ENCODE measurements around the gene YARS1. TPM values are rescaled to one million over a fixed set of nuclear protein-coding genes. Genes with fewer than 3 reads are reported as not detected.
A peak's percentile ranks its signal among the peaks of the same experiment; 100 is the strongest.
"Not testable (repeated sequence)": the region's sequence is repeated elsewhere in the genome, so short reads cannot be mapped to it uniquely, and the experiment has no call there.

Gene YARS1
- total and polyA plus RNA-seq, 2 experiments from 2014 or later = 134 to 182 TPM

DNA sequence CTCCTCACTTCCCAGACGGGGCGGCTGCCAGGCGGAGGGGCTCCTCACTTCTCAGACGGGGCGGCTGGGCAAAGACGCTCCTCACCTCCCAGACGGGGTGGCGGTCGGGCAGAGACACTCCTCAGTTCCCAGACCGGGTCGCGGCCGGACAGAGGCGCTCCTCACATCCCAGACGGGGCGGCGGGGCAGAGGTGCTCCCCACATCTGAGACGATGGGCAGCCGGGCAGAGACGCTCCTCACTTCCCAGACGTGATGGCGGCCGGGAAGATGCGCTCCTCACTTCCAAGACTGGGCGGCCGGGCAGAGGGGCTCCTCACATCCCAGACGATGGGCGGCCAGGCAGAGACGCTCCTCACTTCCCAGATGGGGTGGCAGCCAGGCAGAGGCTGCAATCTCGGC is 12.7 kb downstream of the YARS1 start:
- peaks cover 92% of the 10 kb centered on the region for H3K36me3 Mint-ChIP-seq (ENCODE audit: low read depth)
- not testable (repeated sequence) for H3K4me1 ChIP-seq (ENCODE audit: insufficient read depth); H3K4me3 Mint-ChIP-seq; DNase-seq (ENCODE audit: low spot score); H3K27me3 ChIP-seq (ENCODE audit: insufficient read depth); H2AFZ ChIP-seq; ATAC-seq; H3K27ac ChIP-seq (ENCODE audit: low read depth); H3K27ac Mint-ChIP-seq; H3K4me1 Mint-ChIP-seq; H3K4me2 ChIP-seq; H3K9me3 Mint-ChIP-seq; H3K9me2 ChIP-seq (ENCODE audit: insufficient read depth); H3K27me3 Mint-ChIP-seq (ENCODE audit: insufficient read depth, low read depth, poor library complexity); H3K4me3 ChIP-seq
- peaks cover 13% of the 10 kb centered on the region for H3F3A ChIP-seq (replicated peaks; ENCODE audit: low read depth)
- H3K36me3 ChIP-seq (ENCODE audit: insufficient read depth) = peaks cover 72% of the 10 kb centered on the region
- H3K79me2 ChIP-seq (replicated peaks; ENCODE audit: insufficient read depth) = peaks cover 71% of the 10 kb centered on the region
- peaks cover 48% of the 10 kb centered on the region for H4K20me1 ChIP-seq (replicated peaks; ENCODE audit: insufficient read depth)

GRCh38 chr1:32801096-32801715 is 16.0 kb downstream of the YARS1 start:
- peaks cover 22% of the 10 kb centered on the region for H3F3A ChIP-seq (replicated peaks; ENCODE audit: low read depth)
- no peak overlapping the region for H3K4me2 ChIP-seq
- H3K9me3 Mint-ChIP-seq = no peaks in the 10 kb centered on the region
- ATAC-seq (no peak), DNase-seq (ENCODE audit: low spot score) (no peak)
- H3K4me1 Mint-ChIP-seq = no peaks in the 10 kb centered on the region
- no peaks in the 10 kb centered on the region for H3K27me3 ChIP-seq (ENCODE audit: insufficient read depth)
- peak overlapping the region; percentile 63 for H3K27ac ChIP-seq (ENCODE audit: low read depth)
- no peak overlapping the region for H3K4me3 ChIP-seq
- H2AFZ ChIP-seq = no peak overlapping the region
- no peaks in the 10 kb centered on the region for H3K4me1 ChIP-seq (ENCODE audit: insufficient read depth)
- H3K36me3 Mint-ChIP-seq (ENCODE audit: low read depth) = peaks cover 89% of the 10 kb centered on the region
- H3K36me3 ChIP-seq (ENCODE audit: insufficient read depth) = peaks cover 71% of the 10 kb centered on the region
- peaks cover 41% of the 10 kb centered on the region; the same call in 1 of the 2 replicates for H4K20me1 ChIP-seq (replicated peaks; ENCODE audit: insufficient read depth)
- H3K79me2 ChIP-seq (replicated peaks; ENCODE audit: insufficient read depth) = peaks cover 49% of the 10 kb centered on the region
- H3K9me2 ChIP-seq (ENCODE audit: insufficient read depth) = no peaks in the 10 kb centered on the region
- H3K4me3 Mint-ChIP-seq = no peak overlapping the region
- no peak overlapping the region for H3K27ac Mint-ChIP-seq
- H3K27me3 Mint-ChIP-seq (ENCODE audit: insufficient read depth, low read depth, poor library complexity) = no peaks in the 10 kb centered on the region
- TF ChIP-seq, protein P1, sequence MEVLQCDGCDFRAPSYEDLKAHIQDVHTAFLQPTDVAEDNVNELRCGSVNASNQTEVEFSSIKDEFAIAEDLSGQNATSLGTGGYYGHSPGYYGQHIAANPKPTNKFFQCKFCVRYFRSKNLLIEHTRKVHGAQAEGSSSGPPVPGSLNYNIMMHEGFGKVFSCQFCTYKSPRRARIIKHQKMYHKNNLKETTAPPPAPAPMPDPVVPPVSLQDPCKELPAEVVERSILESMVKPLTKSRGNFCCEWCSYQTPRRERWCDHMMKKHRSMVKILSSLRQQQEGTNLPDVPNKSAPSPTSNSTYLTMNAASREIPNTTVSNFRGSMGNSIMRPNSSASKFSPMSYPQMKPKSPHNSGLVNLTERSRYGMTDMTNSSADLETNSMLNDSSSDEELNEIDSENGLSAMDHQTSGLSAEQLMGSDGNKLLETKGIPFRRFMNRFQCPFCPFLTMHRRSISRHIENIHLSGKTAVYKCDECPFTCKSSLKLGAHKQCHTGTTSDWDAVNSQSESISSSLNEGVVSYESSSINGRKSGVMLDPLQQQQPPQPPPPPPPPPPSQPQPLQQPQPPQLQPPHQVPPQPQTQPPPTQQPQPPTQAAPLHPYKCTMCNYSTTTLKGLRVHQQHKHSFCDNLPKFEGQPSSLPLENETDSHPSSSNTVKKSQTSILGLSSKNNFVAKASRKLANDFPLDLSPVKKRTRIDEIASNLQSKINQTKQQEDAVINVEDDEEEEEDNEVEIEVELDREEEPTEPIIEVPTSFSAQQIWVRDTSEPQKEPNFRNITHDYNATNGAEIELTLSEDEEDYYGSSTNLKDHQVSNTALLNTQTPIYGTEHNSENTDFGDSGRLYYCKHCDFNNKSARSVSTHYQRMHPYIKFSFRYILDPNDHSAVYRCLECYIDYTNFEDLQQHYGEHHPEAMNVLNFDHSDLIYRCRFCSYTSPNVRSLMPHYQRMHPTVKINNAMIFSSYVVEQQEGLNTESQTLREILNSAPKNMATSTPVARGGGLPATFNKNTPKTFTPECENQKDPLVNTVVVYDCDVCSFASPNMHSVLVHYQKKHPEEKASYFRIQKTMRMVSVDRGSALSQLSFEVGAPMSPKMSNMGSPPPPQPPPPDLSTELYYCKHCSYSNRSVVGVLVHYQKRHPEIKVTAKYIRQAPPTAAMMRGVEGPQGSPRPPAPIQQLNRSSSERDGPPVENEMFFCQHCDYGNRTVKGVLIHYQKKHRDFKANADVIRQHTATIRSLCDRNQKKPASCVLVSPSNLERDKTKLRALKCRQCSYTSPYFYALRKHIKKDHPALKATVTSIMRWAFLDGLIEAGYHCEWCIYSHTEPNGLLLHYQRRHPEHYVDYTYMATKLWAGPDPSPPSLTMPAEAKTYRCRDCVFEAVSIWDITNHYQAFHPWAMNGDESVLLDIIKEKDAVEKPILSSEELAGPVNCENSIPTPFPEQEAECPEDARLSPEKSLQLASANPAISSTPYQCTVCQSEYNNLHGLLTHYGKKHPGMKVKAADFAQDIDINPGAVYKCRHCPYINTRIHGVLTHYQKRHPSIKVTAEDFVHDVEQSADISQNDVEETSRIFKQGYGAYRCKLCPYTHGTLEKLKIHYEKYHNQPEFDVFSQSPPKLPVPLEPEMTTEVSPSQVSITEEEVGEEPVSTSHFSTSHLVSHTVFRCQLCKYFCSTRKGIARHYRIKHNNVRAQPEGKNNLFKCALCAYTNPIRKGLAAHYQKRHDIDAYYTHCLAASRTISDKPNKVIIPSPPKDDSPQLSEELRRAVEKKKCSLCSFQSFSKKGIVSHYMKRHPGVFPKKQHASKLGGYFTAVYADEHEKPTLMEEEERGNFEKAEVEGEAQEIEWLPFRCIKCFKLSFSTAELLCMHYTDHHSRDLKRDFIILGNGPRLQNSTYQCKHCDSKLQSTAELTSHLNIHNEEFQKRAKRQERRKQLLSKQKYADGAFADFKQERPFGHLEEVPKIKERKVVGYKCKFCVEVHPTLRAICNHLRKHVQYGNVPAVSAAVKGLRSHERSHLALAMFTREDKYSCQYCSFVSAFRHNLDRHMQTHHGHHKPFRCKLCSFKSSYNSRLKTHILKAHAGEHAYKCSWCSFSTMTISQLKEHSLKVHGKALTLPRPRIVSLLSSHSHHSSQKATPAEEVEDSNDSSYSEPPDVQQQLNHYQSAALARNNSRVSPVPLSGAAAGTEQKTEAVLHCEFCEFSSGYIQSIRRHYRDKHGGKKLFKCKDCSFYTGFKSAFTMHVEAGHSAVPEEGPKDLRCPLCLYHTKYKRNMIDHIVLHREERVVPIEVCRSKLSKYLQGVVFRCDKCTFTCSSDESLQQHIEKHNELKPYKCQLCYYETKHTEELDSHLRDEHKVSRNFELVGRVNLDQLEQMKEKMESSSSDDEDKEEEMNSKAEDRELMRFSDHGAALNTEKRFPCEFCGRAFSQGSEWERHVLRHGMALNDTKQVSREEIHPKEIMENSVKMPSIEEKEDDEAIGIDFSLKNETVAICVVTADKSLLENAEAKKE (CRISPR knock-in tag; IDR thresholded peaks at IDR 0.05) = no peak
- TF ChIP-seq POLR2AphosphoS5 (IDR thresholded peaks at IDR 0.05; ENCODE audit: low read depth) = no peak
- no peak for TF ChIP-seq ZNF114 (CRISPR knock-in tag; IDR thresholded peaks at IDR 0.05)
- no peak for TF ChIP-seq STAT1 (IDR thresholded peaks at IDR 0.05; ENCODE audit: unreplicated experiment)
- TF ChIP-seq JUNB (IDR thresholded peaks at IDR 0.05; ENCODE audit: unreplicated experiment) = no peak
- TF ChIP-seq EZH2phosphoT487 (IDR thresholded peaks at IDR 0.05; ENCODE audit: unreplicated experiment) = no peak
- TF ChIP-seq REST (IDR thresholded peaks at IDR 0.05; ENCODE audit: unreplicated experiment) = no peak
- TF ChIP-seq ETS1 (IDR thresholded peaks at IDR 0.05) = no peak
- TF ChIP-seq ZNF331 (CRISPR knock-in tag; IDR thresholded peaks at IDR 0.05; ENCODE audit: low read depth) = no peak
- no peak for TF ChIP-seq CREB1 (CRISPR knock-in tag; IDR thresholded peaks at IDR 0.05; ENCODE audit: low read depth)
